K562 (cell line): ENCODE data around the gene PRKAG2. TPM values are rescaled to one million over a fixed set of nuclear protein-coding genes. Genes with fewer than 3 reads are reported as not detected.

Experiments used
- ATAC-seq: fragments of 200-7000 bp; cut with Tn5 transposase; 3 replicates; pipeline ENCODE4 v1.9.1; 2020; ENCODE audit warnings: moderate library complexity
- BruUV-seq: library from RNA; stranded (reverse); fragments of 400-500 nt; replicated peaks from 2 replicates; lab custom pipeline; 2021; lab: Mats Ljungman, UMichigan
- CTCF ChIA-PET: fragments of 300-600 bp; formaldehyde crosslinking; extraction: SDS; loops from one replicate; lab custom pipeline; 2021; ENCODE audit warnings: low intra/inter-chr PET ratio; lab: Yijun Ruan, JAX
- POLR2A ChIA-PET: fragments of 300-600, 350-650 bp; sonication (Branson Sonifier 250); formaldehyde crosslinking; extraction: SDS; loops from one replicate; lab custom pipeline; 2021; ENCODE audit warnings: antibody characterized with exemption, inconsistent platforms; lab: Yijun Ruan, JAX
- DNase-seq, 4 experiments: peaks; one replicate each; pipeline versions ENCODE4 v3.0.0 to v3.0.0-alpha.2; 2011 to 2018; ENCODE audit warnings: low spot score in 3 of 4, mixed read lengths in 3 of 4; ENCODE audit errors: extremely low read depth in 1 of 4
- FAIRE-seq: peaks from 2 replicates; lab custom pipeline; 2011; peaks lifted over from hg19 to GRCh38; lab: Jason Lieb, UNC
- H2AFZ ChIP-seq: 2 replicates; pipeline ENCODE4 v1.6.0; 2011; ENCODE audit warnings: low read depth, low read length, control low read depth, inconsistent platforms
- H3K27ac ChIP-seq: fragments of 200-600 bp; 3 replicates; pipeline ENCODE4 v1.8.0; 2011; ENCODE audit warnings: low read depth, mild to moderate bottlenecking, control low read depth, inconsistent platforms, low read length, moderate library complexity, mixed read lengths; ENCODE audit errors: extremely low read depth
- H3K27me3 ChIP-seq, 2 experiments: fragments of 300-600 bp in 1 of 2; 2 replicates in 1 of 2; 3 replicates in 1 of 2; pipeline versions ENCODE4 v1.6.0 to v1.8.0; 2011; ENCODE audit warnings: inconsistent platforms in 2 of 2, low read length in 2 of 2, mild to moderate bottlenecking in 1 of 2, mixed read lengths in 1 of 2, moderate library complexity in 1 of 2; ENCODE audit not compliant: control insufficient read depth in 2 of 2, insufficient read depth in 2 of 2
- H3K36me3 ChIP-seq: fragments of 300-600 bp; 3 replicates; pipeline ENCODE4 v1.8.0; 2011; ENCODE audit warnings: mild to moderate bottlenecking, low read length, inconsistent platforms; ENCODE audit not compliant: control insufficient read depth, insufficient read depth
- H3K4me1 ChIP-seq, 2 experiments: fragments of 200-600 bp in 1 of 2; replicated peaks in 1 of 2; 2 replicates in 1 of 2; 3 replicates in 1 of 2; pipeline versions ENCODE4 v1.5.1 to v1.8.0; 2011; ENCODE audit warnings: inconsistent platforms in 2 of 2, low read length in 2 of 2, mild to moderate bottlenecking in 1 of 2, mixed read lengths in 1 of 2, moderate library complexity in 1 of 2; ENCODE audit not compliant: control insufficient read depth in 2 of 2, insufficient read depth in 2 of 2
- H3K4me2 ChIP-seq: 2 replicates; pipeline ENCODE4 v1.6.1; 2011; ENCODE audit warnings: low read length, control low read depth, inconsistent platforms, mixed read lengths; ENCODE audit not compliant: insufficient read depth
- H3K4me3 ChIP-seq: fragments of 200-600 bp; sonication (generic), shearing (Covaris generic); 2 replicates; pipeline ENCODE4 v1.5.1; 2016; ENCODE audit warnings: control low read depth, inconsistent platforms
- H3K79me2 ChIP-seq: fragments of 200-600 bp; 3 replicates; pipeline ENCODE4 v1.8.0; 2011; ENCODE audit warnings: low read length, inconsistent platforms; ENCODE audit not compliant: control insufficient read depth, insufficient read depth
- H3K9ac ChIP-seq, 2 experiments: 2 replicates each; pipeline versions ENCODE4 v1.6.0 to v1.6.1; 2011; ENCODE audit warnings: low read depth in 2 of 2, low read length in 2 of 2, control low read depth in 1 of 2, inconsistent platforms in 1 of 2, mild to moderate bottlenecking in 1 of 2, mixed read lengths in 1 of 2; ENCODE audit not compliant: insufficient read depth in 1 of 2
- H3K9me1 ChIP-seq: one replicate; pipeline ENCODE4 v1.6.0; 2011; ENCODE audit warnings: inconsistent platforms, mild to moderate bottlenecking, low read length, moderate library complexity; ENCODE audit not compliant: control insufficient read depth, insufficient read depth
- H3K9me3 ChIP-seq: replicated peaks from 2 replicates; pipeline ENCODE4 v1.5.1; 2011; ENCODE audit warnings: low read depth, low read length, inconsistent platforms; ENCODE audit not compliant: control insufficient read depth, insufficient read depth
- H4K20me1 ChIP-seq: replicated peaks from 2 replicates; pipeline ENCODE4 v1.6.1; 2011; ENCODE audit warnings: low read length, inconsistent platforms, mixed read lengths; ENCODE audit not compliant: control insufficient read depth, insufficient read depth
- ARID1B ChIP-seq: fragments of 450-650 bp; IDR thresholded peaks from 2 replicates; pipeline ENCODE4 v1.6.1; 2016; ENCODE audit warnings: antibody characterized with exemption, mild to moderate bottlenecking, inconsistent platforms
- E2F8 ChIP-seq: fragments of 450-650 bp; IDR thresholded peaks from 2 replicates; pipeline ENCODE4 v1.7.1; 2018; ENCODE audit warnings: mild to moderate bottlenecking, low read depth; ENCODE audit not compliant: partially characterized antibody
- JUND ChIP-seq, 2 experiments: IDR thresholded peaks; 2 replicates in 1 of 2; 3 replicates in 1 of 2; pipeline ENCODE4 v1.6.1; 2011; ENCODE audit warnings: borderline replicate concordance in 2 of 2, low read depth in 2 of 2, low read length in 2 of 2, improper control_type of control experiment in 1 of 2, missing biosample characterization in 1 of 2, missing genetic modification characterization in 1 of 2, missing genetic modification reagents in 1 of 2
- KDM5B ChIP-seq: fragments of 200-600 bp; sonication (generic); IDR thresholded peaks from 2 replicates; pipeline ENCODE4 v1.6.1; 2012; ENCODE audit warnings: low read depth, mild to moderate bottlenecking, moderate library complexity, low read length, control low read depth, inconsistent platforms; ENCODE audit not compliant: insufficient replicate concordance
- KLF16 ChIP-seq: IDR thresholded peaks from 2 replicates; pipeline ENCODE4 v1.6.1; 2016; ENCODE audit warnings: antibody characterized with exemption
- NFRKB ChIP-seq: fragments of 450-650 bp; IDR thresholded peaks from 2 replicates; pipeline ENCODE4 v1.6.1; 2016; ENCODE audit warnings: low read depth
- POLR3A ChIP-seq: IDR thresholded peaks from 2 replicates; pipeline ENCODE4 v1.6.1; 2011; ENCODE audit warnings: borderline replicate concordance, mild to moderate bottlenecking, moderate library complexity; ENCODE audit not compliant: insufficient read length, insufficient read depth; ENCODE audit errors: extremely low read depth
- TFAM ChIP-seq: fragments of 250-450 bp; sonication (Bioruptor Pico); conservative IDR thresholded peaks from 2 replicates; pipeline ENCODE4 v1.5.0; 2021; ENCODE audit warnings: mild to moderate bottlenecking, moderate library complexity
- ZNF217 ChIP-seq: sonication (generic); formaldehyde crosslinking; IDR thresholded peaks from 2 replicates; pipeline ENCODE4 v1.8.0; 2022; ENCODE audit warnings: mild to moderate bottlenecking, missing genetic modification reagents
- ZNF408 ChIP-seq: fragments of 250-450 bp; sonication (Bioruptor Pico); IDR thresholded peaks from 2 replicates; pipeline ENCODE4 v1.4.0; 2020; ENCODE audit warnings: low read depth, mild to moderate bottlenecking, moderate library complexity
- WGBS: fragments of 100-300 bp; shearing (Covaris generic); methylation state at CpG from one replicate; pipeline ENCODE4 v1.1.6; 2016; ENCODE audit warnings: low coverage, mixed read lengths; ENCODE audit not compliant: insufficient coverage; ENCODE audit errors: missing lambda C conversion rate; 5-methylcytosine and 5-hydroxymethylcytosine counted together
- in situ Hi-C: fragments of 300-500 bp; cut with MboI; formaldehyde crosslinking; loops from 4 replicates; pipeline ENCODE4 v1.15.0; 2018; ENCODE audit warnings: inconsistent platforms, mixed read lengths
- intact Hi-C: fragments of 100-400 bp; cut with micrococcal nuclease; formaldehyde crosslinking; loops from 2 replicates; pipeline ENCODE4 v1.14.2; 2022
- polyA plus RNA-seq, 8 experiments: library from polyadenylated mRNA; depleted of rRNA in 4 of 8; stranded (reverse) in 5 of 8; unstranded in 3 of 8; fragments of >200 nt; fragmentation: Nextera tagmentation in 2 of 8; fragmentation: Illumina TruSeq in 1 of 8; extraction: Ambion mirVana in 2 of 8; extraction: Trizol in 1 of 8; gene quantifications; 2 replicates each; pipeline versions ENCODE4 v1.2.1 to v1.2.3, GENCODE V29; 2011 to 2014; ENCODE audit warnings: inconsistent platforms in 1 of 8, missing spikeins in 1 of 8
- total RNA-seq, 7 experiments: library from RNA; depleted of rRNA in 6 of 7; stranded (reverse); fragments of >200 nt in 6 of 7; fragmentation: Illumina TruSeq in 2 of 7; extraction: Trizol in 2 of 7; gene quantifications; 2 replicates each; pipeline versions ENCODE4 v1.2.1 to v1.2.3, GENCODE V29; 2011 to 2021; ENCODE audit warnings: low replicate concordance in 1 of 7
- TF ChIP-seq, protein P1 (sequence below): fragments of 450-650 bp; formaldehyde crosslinking; IDR thresholded peaks from 2 replicates; pipeline ENCODE4 v1.4.0; 2020; ENCODE audit warnings: mild to moderate bottlenecking, moderate library complexity
- TF ChIP-seq, protein P2 (sequence below): fragments of 250-450 bp; sonication (Bioruptor Pico); IDR thresholded peaks from 2 replicates; pipeline ENCODE4 v1.8.0; 2022; ENCODE audit warnings: inconsistent platforms
- TF ChIP-seq, protein P3 (sequence below): fragments of 250-450 bp; sonication (Bioruptor Pico); IDR thresholded peaks from 2 replicates; pipeline ENCODE4 v1.4.0; 2020; ENCODE audit warnings: borderline replicate concordance

Gene PRKAG2
- total and polyA plus RNA-seq, 9 of the 15 experiments (the other 6 are each of a cell fraction or from before 2014, with no cell fraction given) = 0.99 to 5.6 (median 3.3) TPM

GRCh38 chr7:151660141-151660540 is 216.8 kb downstream of the PRKAG2 start:
- under 1% methylated on average over 5 of the region's 5 CpGs for WGBS
- POLR2A ChIA-PET = interaction anchor here (0.5 to 1.0 kb wide), 2 partner anchors 22 to 340 kb away, joined by 3 read pairs; no protein-coding TSS in a partner anchor

More at GRCh38 chr7:151660141-151660540, 216.8 kb downstream of the PRKAG2 start:
- Histone ChIP-seq H3K36me3 (no peaks in the 10 kb centered on the region), H4K20me1 (no peaks in the 10 kb centered on the region), H3K4me3 (no peak overlapping the region), H3K4me1 (no peaks in the 10 kb centered on the region), H2AFZ (no peak overlapping the region), H3K27ac (no peak overlapping the region), H3K9ac (no peak overlapping the region), H3K9me3 (no peaks in the 10 kb centered on the region), H3K27me3 (peaks cover 43 to 52% of the 10 kb centered on the region in 2 experiments), H3K9me1 (no peaks in the 10 kb centered on the region), H3K4me2 (no peak overlapping the region), H3K79me2 (no peaks in the 10 kb centered on the region)
- BruUV-seq = no TSS peak
- CTCF ChIA-PET = no interaction called here
- ATAC-seq = no peak
- no peak for FAIRE-seq
- intact Hi-C loops = no loop called here
- TF ChIP-seq, protein P1, sequence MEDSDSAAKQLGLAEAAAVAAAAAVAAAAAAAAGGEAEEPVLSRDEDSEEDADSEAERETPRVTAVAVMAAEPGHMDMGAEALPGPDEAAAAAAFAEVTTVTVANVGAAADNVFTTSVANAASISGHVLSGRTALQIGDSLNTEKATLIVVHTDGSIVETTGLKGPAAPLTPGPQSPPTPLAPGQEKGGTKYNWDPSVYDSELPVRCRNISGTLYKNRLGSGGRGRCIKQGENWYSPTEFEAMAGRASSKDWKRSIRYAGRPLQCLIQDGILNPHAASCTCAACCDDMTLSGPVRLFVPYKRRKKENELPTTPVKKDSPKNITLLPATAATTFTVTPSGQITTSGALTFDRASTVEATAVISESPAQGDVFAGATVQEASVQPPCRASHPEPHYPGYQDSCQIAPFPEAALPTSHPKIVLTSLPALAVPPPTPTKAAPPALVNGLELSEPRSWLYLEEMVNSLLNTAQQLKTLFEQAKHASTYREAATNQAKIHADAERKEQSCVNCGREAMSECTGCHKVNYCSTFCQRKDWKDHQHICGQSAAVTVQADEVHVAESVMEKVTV (CRISPR knock-in tag) = no peak
- no peak for TF ChIP-seq ARID1B
- TF ChIP-seq, protein P2, sequence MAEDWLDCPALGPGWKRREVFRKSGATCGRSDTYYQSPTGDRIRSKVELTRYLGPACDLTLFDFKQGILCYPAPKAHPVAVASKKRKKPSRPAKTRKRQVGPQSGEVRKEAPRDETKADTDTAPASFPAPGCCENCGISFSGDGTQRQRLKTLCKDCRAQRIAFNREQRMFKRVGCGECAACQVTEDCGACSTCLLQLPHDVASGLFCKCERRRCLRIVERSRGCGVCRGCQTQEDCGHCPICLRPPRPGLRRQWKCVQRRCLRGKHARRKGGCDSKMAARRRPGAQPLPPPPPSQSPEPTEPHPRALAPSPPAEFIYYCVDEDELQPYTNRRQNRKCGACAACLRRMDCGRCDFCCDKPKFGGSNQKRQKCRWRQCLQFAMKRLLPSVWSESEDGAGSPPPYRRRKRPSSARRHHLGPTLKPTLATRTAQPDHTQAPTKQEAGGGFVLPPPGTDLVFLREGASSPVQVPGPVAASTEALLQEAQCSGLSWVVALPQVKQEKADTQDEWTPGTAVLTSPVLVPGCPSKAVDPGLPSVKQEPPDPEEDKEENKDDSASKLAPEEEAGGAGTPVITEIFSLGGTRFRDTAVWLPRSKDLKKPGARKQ (CRISPR knock-in tag) = no peak
- TF ChIP-seq E2F8 = no peak
- TF ChIP-seq, protein P3, sequence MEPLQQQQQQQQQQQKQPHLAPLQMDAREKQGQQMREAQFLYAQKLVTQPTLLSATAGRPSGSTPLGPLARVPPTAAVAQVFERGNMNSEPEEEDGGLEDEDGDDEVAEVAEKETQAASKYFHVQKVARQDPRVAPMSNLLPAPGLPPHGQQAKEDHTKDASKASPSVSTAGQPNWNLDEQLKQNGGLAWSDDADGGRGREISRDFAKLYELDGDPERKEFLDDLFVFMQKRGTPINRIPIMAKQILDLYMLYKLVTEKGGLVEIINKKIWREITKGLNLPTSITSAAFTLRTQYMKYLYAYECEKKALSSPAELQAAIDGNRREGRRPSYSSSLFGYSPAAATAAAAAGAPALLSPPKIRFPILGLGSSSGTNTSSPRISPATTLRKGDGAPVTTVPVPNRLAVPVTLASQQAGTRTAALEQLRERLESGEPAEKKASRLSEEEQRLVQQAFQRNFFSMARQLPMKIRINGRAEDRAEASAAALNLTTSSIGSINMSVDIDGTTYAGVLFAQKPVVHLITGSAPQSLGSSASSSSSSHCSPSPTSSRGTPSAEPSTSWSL = no peak
- no peak for TF ChIP-seq ZNF408 (CRISPR knock-in tag)
- TF ChIP-seq TFAM (CRISPR knock-in tag) = no peak
- no peak for TF ChIP-seq KDM5B
- no peak for TF ChIP-seq POLR3A
- TF ChIP-seq NFRKB = no peak
- TF ChIP-seq KLF16 = no peak
- no peak for TF ChIP-seq ZNF217 (CRISPR knock-in tag)
- no peak for TF ChIP-seq JUND (IDR thresholded peaks at IDR 0.05; ENCODE audit: borderline replicate concordance, low read depth, low read length)
- no peak for TF ChIP-seq JUND (tag; IDR thresholded peaks at IDR 0.05; ENCODE audit: borderline replicate concordance, low read depth, low read length)
- DNase-seq = no peak
- in situ Hi-C loops = no loop called here
